HL-60 (cell line): ENCODE results near the gene OSBPL10.

Source experiments
- DNase-seq, 2 experiments: peaks; one replicate each; pipeline ENCODE4 v3.0.0-alpha.2; 2010 to 2020; ENCODE audit warnings: low read depth in 1 of 2, low spot score in 1 of 2
- H3K27ac ChIP-seq: fragments of 250-450 bp; sonication (Bioruptor Pico); replicated peaks from 2 replicates; pipeline ENCODE4 v1.5.1; 2020; ENCODE audit warnings: mild to moderate bottlenecking, moderate library complexity
- H3K27me3 ChIP-seq: fragments of 250-450 bp; sonication (Bioruptor Pico); 2 replicates; pipeline ENCODE4 v1.5.1; 2021; ENCODE audit warnings: mild to moderate bottlenecking, moderate library complexity; ENCODE audit not compliant: insufficient read depth, poor library complexity, severe bottlenecking
- H3K4me3 ChIP-seq: replicated peaks from 2 replicates; pipeline ENCODE4 v1.5.1; 2011; ENCODE audit warnings: mild to moderate bottlenecking, control low read depth, low read length; ENCODE audit not compliant: insufficient read depth
- GABPA ChIP-seq: IDR thresholded peaks from 2 replicates; pipeline ENCODE4 v1.6.1; 2012; ENCODE audit warnings: low read depth
- POLR2AphosphoS5 ChIP-seq: IDR thresholded peaks from 2 replicates; pipeline ENCODE4 v1.6.1; 2012; ENCODE audit warnings: low read depth
- SPI1 ChIP-seq: IDR thresholded peaks from 2 replicates; pipeline ENCODE4 v1.6.1; 2012; ENCODE audit warnings: low read depth, mild to moderate bottlenecking, borderline replicate concordance
- long read RNA-seq: library from polyadenylated mRNA; unstranded; transcript quantifications from one replicate; pipeline ENCODE4 v2.0.0, GENCODE V29; 2020
- TF ChIP-seq, protein P1 (sequence below): IDR thresholded peaks from 2 replicates; pipeline ENCODE4 v1.6.1; 2012; ENCODE audit warnings: low read depth; ENCODE audit not compliant: insufficient replicate concordance
- TF ChIP-seq, protein P2 (sequence below): IDR thresholded peaks from one replicate; pipeline ENCODE4 v1.5.1; 2011; ENCODE audit warnings: low read length, control low read depth, inconsistent platforms; ENCODE audit not compliant: insufficient read depth

Gene OSBPL10, protein sequence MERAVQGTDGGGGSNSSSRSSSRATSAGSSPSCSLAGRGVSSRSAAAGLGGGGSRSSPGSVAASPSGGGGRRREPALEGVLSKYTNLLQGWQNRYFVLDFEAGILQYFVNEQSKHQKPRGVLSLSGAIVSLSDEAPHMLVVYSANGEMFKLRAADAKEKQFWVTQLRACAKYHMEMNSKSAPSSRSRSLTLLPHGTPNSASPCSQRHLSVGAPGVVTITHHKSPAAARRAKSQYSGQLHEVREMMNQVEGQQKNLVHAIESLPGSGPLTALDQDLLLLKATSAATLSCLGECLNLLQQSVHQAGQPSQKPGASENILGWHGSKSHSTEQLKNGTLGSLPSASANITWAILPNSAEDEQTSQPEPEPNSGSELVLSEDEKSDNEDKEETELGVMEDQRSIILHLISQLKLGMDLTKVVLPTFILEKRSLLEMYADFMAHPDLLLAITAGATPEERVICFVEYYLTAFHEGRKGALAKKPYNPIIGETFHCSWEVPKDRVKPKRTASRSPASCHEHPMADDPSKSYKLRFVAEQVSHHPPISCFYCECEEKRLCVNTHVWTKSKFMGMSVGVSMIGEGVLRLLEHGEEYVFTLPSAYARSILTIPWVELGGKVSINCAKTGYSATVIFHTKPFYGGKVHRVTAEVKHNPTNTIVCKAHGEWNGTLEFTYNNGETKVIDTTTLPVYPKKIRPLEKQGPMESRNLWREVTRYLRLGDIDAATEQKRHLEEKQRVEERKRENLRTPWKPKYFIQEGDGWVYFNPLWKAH
- long read RNA-seq, partial matches to known transcripts = 0 of 1 reads
- long read RNA-seq, other reads (novel, unspliced or antisense) = 1 of 1 reads

DNA sequence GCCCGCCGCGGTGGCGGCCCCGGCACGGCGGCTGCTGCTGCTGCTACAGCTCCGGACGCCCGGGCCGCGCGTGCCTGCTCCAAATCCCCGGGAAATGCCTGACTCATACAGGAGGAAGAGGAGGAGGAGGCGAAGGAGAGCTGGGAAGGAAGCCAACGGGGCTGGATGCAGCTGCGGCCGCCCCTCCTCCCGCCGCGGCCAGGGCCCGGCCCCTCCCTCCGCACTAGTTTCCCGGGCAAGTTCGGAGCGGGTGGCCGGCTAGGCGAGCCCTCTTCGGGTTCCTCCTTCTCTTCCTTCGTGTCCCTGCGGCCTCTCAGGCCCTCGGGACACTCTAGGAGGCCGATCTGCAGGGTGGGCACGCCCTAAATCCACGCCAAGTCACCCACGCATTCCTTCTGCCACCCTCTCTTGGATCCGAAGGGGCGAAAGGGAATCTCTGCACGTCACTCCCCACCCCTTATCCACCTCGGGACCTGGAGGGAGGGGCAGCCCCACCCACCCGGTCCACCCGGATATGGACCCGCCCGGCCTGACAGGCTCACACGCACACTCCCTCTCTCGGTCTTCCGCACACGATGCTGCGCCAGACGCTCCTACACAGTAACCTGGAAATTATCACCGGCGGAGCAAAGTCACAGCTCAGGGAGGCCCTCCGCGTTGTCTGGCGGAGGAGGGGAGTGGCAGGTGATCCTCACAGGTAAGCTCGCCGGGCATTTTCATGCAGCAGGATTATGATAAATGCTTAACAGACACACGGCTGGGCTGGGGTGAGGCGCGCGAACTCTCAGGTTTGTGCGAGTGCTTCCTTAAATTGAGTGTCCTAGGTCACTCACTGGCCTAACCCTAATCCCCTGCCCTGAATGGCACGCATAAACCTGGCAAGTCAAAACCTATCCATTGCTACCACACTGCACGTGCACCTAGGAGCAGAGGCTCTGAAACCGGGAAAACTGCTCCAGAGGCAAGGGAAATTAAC lies at the start of gene OSBPL10, which contains the start of gene ZNF860:
OSBPL10 (minus strand) TSS at position 57 of the 976 bp plus-strand sequence. CDS start 83 bp downstream, outside the sequence.
ZNF860 (plus strand) TSS at position 545 of the 976 bp plus-strand sequence. CDS start 7,330 bp downstream, outside the sequence.
- peak; percentile 17 to 28 for DNase-seq
- no peak within 1 kb of the TSS for H3K27ac ChIP-seq
- H3K27me3 ChIP-seq = peaks cover 43% of the 10 kb centered on the region
- TF ChIP-seq GABPA (no peak), POLR2AphosphoS5 (no peak), SPI1 (no peak)
- TF ChIP-seq, protein P1, sequence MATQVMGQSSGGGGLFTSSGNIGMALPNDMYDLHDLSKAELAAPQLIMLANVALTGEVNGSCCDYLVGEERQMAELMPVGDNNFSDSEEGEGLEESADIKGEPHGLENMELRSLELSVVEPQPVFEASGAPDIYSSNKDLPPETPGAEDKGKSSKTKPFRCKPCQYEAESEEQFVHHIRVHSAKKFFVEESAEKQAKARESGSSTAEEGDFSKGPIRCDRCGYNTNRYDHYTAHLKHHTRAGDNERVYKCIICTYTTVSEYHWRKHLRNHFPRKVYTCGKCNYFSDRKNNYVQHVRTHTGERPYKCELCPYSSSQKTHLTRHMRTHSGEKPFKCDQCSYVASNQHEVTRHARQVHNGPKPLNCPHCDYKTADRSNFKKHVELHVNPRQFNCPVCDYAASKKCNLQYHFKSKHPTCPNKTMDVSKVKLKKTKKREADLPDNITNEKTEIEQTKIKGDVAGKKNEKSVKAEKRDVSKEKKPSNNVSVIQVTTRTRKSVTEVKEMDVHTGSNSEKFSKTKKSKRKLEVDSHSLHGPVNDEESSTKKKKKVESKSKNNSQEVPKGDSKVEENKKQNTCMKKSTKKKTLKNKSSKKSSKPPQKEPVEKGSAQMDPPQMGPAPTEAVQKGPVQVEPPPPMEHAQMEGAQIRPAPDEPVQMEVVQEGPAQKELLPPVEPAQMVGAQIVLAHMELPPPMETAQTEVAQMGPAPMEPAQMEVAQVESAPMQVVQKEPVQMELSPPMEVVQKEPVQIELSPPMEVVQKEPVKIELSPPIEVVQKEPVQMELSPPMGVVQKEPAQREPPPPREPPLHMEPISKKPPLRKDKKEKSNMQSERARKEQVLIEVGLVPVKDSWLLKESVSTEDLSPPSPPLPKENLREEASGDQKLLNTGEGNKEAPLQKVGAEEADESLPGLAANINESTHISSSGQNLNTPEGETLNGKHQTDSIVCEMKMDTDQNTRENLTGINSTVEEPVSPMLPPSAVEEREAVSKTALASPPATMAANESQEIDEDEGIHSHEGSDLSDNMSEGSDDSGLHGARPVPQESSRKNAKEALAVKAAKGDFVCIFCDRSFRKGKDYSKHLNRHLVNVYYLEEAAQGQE = no peak
- TF ChIP-seq, protein P2, sequence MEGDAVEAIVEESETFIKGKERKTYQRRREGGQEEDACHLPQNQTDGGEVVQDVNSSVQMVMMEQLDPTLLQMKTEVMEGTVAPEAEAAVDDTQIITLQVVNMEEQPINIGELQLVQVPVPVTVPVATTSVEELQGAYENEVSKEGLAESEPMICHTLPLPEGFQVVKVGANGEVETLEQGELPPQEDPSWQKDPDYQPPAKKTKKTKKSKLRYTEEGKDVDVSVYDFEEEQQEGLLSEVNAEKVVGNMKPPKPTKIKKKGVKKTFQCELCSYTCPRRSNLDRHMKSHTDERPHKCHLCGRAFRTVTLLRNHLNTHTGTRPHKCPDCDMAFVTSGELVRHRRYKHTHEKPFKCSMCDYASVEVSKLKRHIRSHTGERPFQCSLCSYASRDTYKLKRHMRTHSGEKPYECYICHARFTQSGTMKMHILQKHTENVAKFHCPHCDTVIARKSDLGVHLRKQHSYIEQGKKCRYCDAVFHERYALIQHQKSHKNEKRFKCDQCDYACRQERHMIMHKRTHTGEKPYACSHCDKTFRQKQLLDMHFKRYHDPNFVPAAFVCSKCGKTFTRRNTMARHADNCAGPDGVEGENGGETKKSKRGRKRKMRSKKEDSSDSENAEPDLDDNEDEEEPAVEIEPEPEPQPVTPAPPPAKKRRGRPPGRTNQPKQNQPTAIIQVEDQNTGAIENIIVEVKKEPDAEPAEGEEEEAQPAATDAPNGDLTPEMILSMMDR = no peak
- peak within 1 kb of the TSS; percentile 41 for H3K4me3 ChIP-seq

DNA sequence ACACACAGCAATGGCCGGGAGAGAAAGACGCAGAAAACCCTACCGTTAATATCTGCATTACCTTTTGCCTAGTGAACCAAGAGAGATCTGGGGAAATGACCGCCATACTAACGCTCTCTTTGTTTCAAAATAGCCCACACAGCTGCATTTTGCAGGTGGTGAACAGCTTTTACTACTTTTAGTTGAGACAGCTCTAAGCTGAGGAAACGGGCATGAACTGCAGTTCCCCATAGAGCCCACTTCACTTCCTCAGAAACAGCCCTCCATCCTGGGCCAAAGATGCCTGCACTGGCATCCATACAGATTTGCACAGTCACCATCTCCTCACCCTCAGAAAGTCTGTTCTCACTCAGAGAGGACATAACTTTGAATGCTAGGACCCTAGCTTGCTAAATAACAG lies 45.5 kb upstream of the OSBPL10 start:
- Histone ChIP-seq H3K27ac (peak overlapping the region; percentile 62), H3K4me3 (no peak overlapping the region; the same call in 1 of the 2 replicates), H3K27me3 (no peaks in the 10 kb centered on the region)
- TF ChIP-seq SPI1 = peak; percentile 96
- TF ChIP-seq, protein P1 = no peak
- peak; percentile 59; the same call in 1 of the 2 replicates for TF ChIP-seq POLR2AphosphoS5
- DNase-seq = peak in 1 of 2 experiments; percentile 82

DNA sequence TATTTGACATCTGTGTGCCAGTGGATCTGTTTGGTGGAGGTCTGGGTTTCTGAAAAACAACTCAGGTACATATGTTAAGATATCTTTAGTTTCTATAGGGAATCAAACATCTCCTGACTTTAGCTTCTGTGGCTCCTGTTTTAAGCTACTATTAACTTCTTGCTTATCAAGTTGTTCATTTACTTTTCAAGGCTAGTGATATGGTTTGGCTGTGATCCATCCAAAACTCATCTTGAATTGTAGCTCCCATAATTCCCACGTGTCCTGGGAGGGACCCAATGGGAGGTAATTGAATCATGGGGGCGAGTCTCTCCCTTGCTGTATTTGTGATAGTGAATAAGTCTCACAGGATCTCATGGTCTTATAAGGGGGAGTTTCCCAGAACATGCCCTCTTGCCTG lies 41.9 kb upstream of the OSBPL10 start:
- TF ChIP-seq, protein P1 = no peak
- TF ChIP-seq POLR2AphosphoS5 = no peak
- TF ChIP-seq SPI1 = no peak
- TF ChIP-seq GABPA = no peak
- TF ChIP-seq, protein P2 = no peak
- Histone ChIP-seq H3K27me3 (no peaks in the 10 kb centered on the region), H3K27ac (no peak overlapping the region), H3K4me3 (no peak overlapping the region)
- DNase-seq = no peak
